CD8-positive, alpha-beta memory T cell (primary cell): ENCODE measurements around the gene TBCD. TPM values are rescaled to one million over a fixed set of nuclear protein-coding genes. Genes with fewer than 3 reads are reported as not detected.

Source experiments
- CTCF ChIA-PET: fragments of 350-600 bp; sonication (Branson Sonifier 250); formaldehyde crosslinking; loops from one replicate; lab custom pipeline; 2021; ENCODE audit warnings: antibody characterized with exemption; lab: Charles Lee
- POLR2A ChIA-PET: fragments of 350-600 bp; sonication (Branson Sonifier 250); formaldehyde crosslinking; loops from one replicate; lab custom pipeline; 2021; ENCODE audit warnings: antibody characterized with exemption; lab: Charles Lee
- DNase-seq, 5 donors: peaks; one replicate each; pipeline versions ENCODE4 v3.0.0 to v3.0.0-alpha.2; 2020 to 2022; ENCODE audit warnings: mixed read lengths in 1 of 5
- H3K27ac ChIP-seq: one replicate; pipeline ENCODE4 v1.7.0; 2013; ENCODE audit warnings: low read depth, mild to moderate bottlenecking, low read length, moderate library complexity
- H3K27me3 ChIP-seq: 2 replicates; pipeline ENCODE4 v1.7.0; 2013; ENCODE audit warnings: low read length, mild to moderate bottlenecking; ENCODE audit not compliant: insufficient read depth, poor library complexity, severe bottlenecking
- H3K36me3 ChIP-seq: 2 replicates; pipeline ENCODE4 v1.7.0; 2013; ENCODE audit warnings: mild to moderate bottlenecking, low read length, moderate library complexity; ENCODE audit not compliant: insufficient read depth
- H3K4me1 ChIP-seq: 2 replicates; pipeline ENCODE4 v1.7.0; 2013; ENCODE audit warnings: mild to moderate bottlenecking, low read length, moderate library complexity; ENCODE audit not compliant: insufficient read depth
- H3K4me3 ChIP-seq: 2 replicates; pipeline ENCODE4 v1.7.0; 2013; ENCODE audit warnings: mild to moderate bottlenecking, low read length
- H3K9me3 ChIP-seq: 2 replicates; pipeline ENCODE4 v1.7.0; 2013; ENCODE audit warnings: mild to moderate bottlenecking, low read length
- H3K27ac Mint-ChIP-seq, 8 donors: one replicate each; pipeline ENCODE4 v1.8.0; 2020 to 2021; ENCODE audit warnings: mixed read lengths in 8 of 8, mild to moderate bottlenecking in 6 of 8, inconsistent platforms in 3 of 8, moderate library complexity in 3 of 8
- H3K27me3 Mint-ChIP-seq, 2 donors: one replicate each; pipeline ENCODE4 v1.8.0; 2020 to 2021; ENCODE audit warnings: mixed read lengths in 2 of 2, mild to moderate bottlenecking in 1 of 2, moderate library complexity in 1 of 2
- H3K36me3 Mint-ChIP-seq, 3 donors: one replicate each; pipeline ENCODE4 v1.8.0; 2020 to 2021; ENCODE audit warnings: mixed read lengths in 3 of 3, inconsistent platforms in 1 of 3, mild to moderate bottlenecking in 1 of 3
- H3K4me1 Mint-ChIP-seq, 3 donors: one replicate each; pipeline ENCODE4 v1.8.0; 2020 to 2021; ENCODE audit warnings: mixed read lengths in 3 of 3, inconsistent platforms in 1 of 3, mild to moderate bottlenecking in 1 of 3
- H3K4me3 Mint-ChIP-seq, 7 donors: one replicate each; pipeline ENCODE4 v1.8.0; 2020 to 2021; ENCODE audit warnings: mixed read lengths in 7 of 7, mild to moderate bottlenecking in 6 of 7, moderate library complexity in 4 of 7, inconsistent platforms in 2 of 7
- H3K9me3 Mint-ChIP-seq, 5 donors: one replicate each; pipeline ENCODE4 v1.8.0; 2020 to 2022; ENCODE audit warnings: mixed read lengths in 5 of 5, mild to moderate bottlenecking in 3 of 5, moderate library complexity in 2 of 5, inconsistent platforms in 1 of 5
- polyA plus RNA-seq: library from polyadenylated mRNA; unstranded; fragments of 300-500 nt; fragmentation: Illumina TruSeq; gene quantifications from one replicate; pipeline ENCODE4 v1.2.3, GENCODE V29; 2021
- total RNA-seq, 2 experiments: library from RNA; stranded (reverse); gene quantifications; one replicate each; pipeline ENCODE4 v1.2.3, GENCODE V29; 2021

TBCD gene
- total and polyA plus RNA-seq, 3 experiments from 2014 or later, result 79.1 to 130 (median 83.7) TPM

GRCh38 chr17:82801377-82801970, 49.6 kb downstream of the TBCD start:
- POLR2A ChIA-PET, result no interaction called here
- peaks cover 0 to 3% (median 0%) of the 10 kb centered on the region in 5 donors for H3K9me3 Mint-ChIP-seq
- H3K4me1 ChIP-seq, result no peaks in the 10 kb centered on the region
- no peaks in the 10 kb centered on the region for H3K9me3 ChIP-seq
- peaks cover 4% of the 10 kb centered on the region for H3K36me3 ChIP-seq
- H3K4me3 Mint-ChIP-seq, result no peak overlapping the region
- H3K27me3 ChIP-seq, result no peaks in the 10 kb centered on the region
- peaks cover 4 to 51% (median 12%) of the 10 kb centered on the region in 3 donors for H3K36me3 Mint-ChIP-seq
- H3K27ac ChIP-seq, result no peak overlapping the region
- CTCF ChIA-PET, result no interaction called here
- H3K4me1 Mint-ChIP-seq, result peaks cover 8 to 18% (median 10%) of the 10 kb centered on the region in 3 donors
- peak overlapping the region in 2 of 8 donors; percentile 23 for H3K27ac Mint-ChIP-seq
- no peak overlapping the region for H3K4me3 ChIP-seq
- no peak for DNase-seq
- no peaks in the 10 kb centered on the region for H3K27me3 Mint-ChIP-seq

GRCh38 chr17:82802075-82802780, 50.4 kb downstream of the TBCD start:
- H3K27ac ChIP-seq, result no peak overlapping the region
- no peaks in the 10 kb centered on the region for H3K4me1 ChIP-seq
- H3K9me3 Mint-ChIP-seq, result peaks cover 0 to 3% (median 0%) of the 10 kb centered on the region in 5 donors
- H3K4me3 ChIP-seq, result no peak overlapping the region
- DNase-seq, result no peak
- POLR2A ChIA-PET, result interaction anchor here (0.6 kb wide), 1 partner anchor 41 kb away, joined by 4 read pairs; no protein-coding TSS in a partner anchor
- peaks cover 8 to 18% (median 10%) of the 10 kb centered on the region in 3 donors for H3K4me1 Mint-ChIP-seq
- H3K36me3 Mint-ChIP-seq, result peaks cover 4 to 53% (median 13%) of the 10 kb centered on the region in 3 donors
- H3K27ac Mint-ChIP-seq, result peak overlapping the region in 3 of 8 donors; percentile 2 to 78 (median 26)
- H3K4me3 Mint-ChIP-seq, result no peak overlapping the region
- H3K27me3 Mint-ChIP-seq, result no peaks in the 10 kb centered on the region
- CTCF ChIA-PET, result interaction anchor here (0.6 kb wide), 1 partner anchor 368 kb away, joined by 3 read pairs; no protein-coding TSS in a partner anchor
- peaks cover 4% of the 10 kb centered on the region for H3K36me3 ChIP-seq
- no peaks in the 10 kb centered on the region for H3K27me3 ChIP-seq
- no peaks in the 10 kb centered on the region for H3K9me3 ChIP-seq

- Histone ChIP-seq H3K36me3 (peaks cover 4% of the 10 kb centered on the region), H3K27ac (no peak overlapping the region), H3K9me3 (no peaks in the 10 kb centered on the region), H3K4me1 (no peaks in the 10 kb centered on the region), H3K27me3 (no peaks in the 10 kb centered on the region), H3K4me3 (no peak overlapping the region)
- CTCF ChIA-PET, result no interaction called here
- Mint-ChIP-seq H3K4me3 (no peak overlapping the region), H3K36me3 (peaks cover 4 to 60% (median 16%) of the 10 kb centered on the region in 3 donors), H3K4me1 (peaks cover 8 to 18% (median 10%) of the 10 kb centered on the region in 3 donors), H3K27me3 (no peaks in the 10 kb centered on the region), H3K9me3 (peaks cover 0 to 3% (median 0%) of the 10 kb centered on the region in 5 donors), H3K27ac (peak overlapping the region in 2 of 8 donors; percentile 9 to 80)
- POLR2A ChIA-PET, result no interaction called here
- no peak for DNase-seq
Observed at GRCh38 chr17:82803185-82803584, 51.3 kb downstream of the TBCD start.

GRCh38 chr17:82803606-82804005, 51.7 kb downstream of the TBCD start:
- no peak overlapping the region for H3K27ac ChIP-seq
- Mint-ChIP-seq H3K4me3 (no peak overlapping the region), H3K27me3 (no peaks in the 10 kb centered on the region), H3K4me1 (peaks cover 8 to 18% (median 10%) of the 10 kb centered on the region in 3 donors), H3K27ac (peak overlapping the region in 1 of 8 donors; percentile 9), H3K9me3 (peaks cover 0 to 3% (median 0%) of the 10 kb centered on the region in 5 donors), H3K36me3 (peaks cover 4 to 59% (median 16%) of the 10 kb centered on the region in 3 donors)
- no peak overlapping the region for H3K4me3 ChIP-seq
- H3K4me1 ChIP-seq, result no peaks in the 10 kb centered on the region
- ChIA-PET POLR2A (no interaction called here), CTCF (no interaction called here)
- no peak for DNase-seq
- H3K27me3 ChIP-seq, result no peaks in the 10 kb centered on the region
- peaks cover 4% of the 10 kb centered on the region for H3K36me3 ChIP-seq
- H3K9me3 ChIP-seq, result no peaks in the 10 kb centered on the region

- peaks cover 8 to 18% (median 10%) of the 10 kb centered on the region in 3 donors for H3K4me1 Mint-ChIP-seq
- Histone ChIP-seq H3K9me3 (no peaks in the 10 kb centered on the region), H3K27ac (no peak overlapping the region), H3K27me3 (no peaks in the 10 kb centered on the region), H3K4me3 (no peak overlapping the region), H3K36me3 (peaks cover 4% of the 10 kb centered on the region), H3K4me1 (no peaks in the 10 kb centered on the region)
- peaks cover 4 to 58% (median 16%) of the 10 kb centered on the region in 3 donors for H3K36me3 Mint-ChIP-seq
- H3K27ac Mint-ChIP-seq, result no peak overlapping the region
- H3K27me3 Mint-ChIP-seq, result no peaks in the 10 kb centered on the region
- H3K4me3 Mint-ChIP-seq, result no peak overlapping the region
- POLR2A ChIA-PET, result no interaction called here
- no peak for DNase-seq
- CTCF ChIA-PET, result no interaction called here
- peaks cover 0 to 3% (median 0%) of the 10 kb centered on the region in 5 donors for H3K9me3 Mint-ChIP-seq
Observed at GRCh38 chr17:82804442-82805191, 52.8 kb downstream of the TBCD start.

- H3K27ac ChIP-seq, result no peak overlapping the region
- no peak overlapping the region for H3K4me3 ChIP-seq
- peaks cover 0 to 3% (median 0%) of the 10 kb centered on the region in 5 donors for H3K9me3 Mint-ChIP-seq
- peaks cover 4% of the 10 kb centered on the region for H3K36me3 ChIP-seq
- no peak overlapping the region for H3K27ac Mint-ChIP-seq
- peaks cover 4 to 58% (median 13%) of the 10 kb centered on the region in 3 donors for H3K36me3 Mint-ChIP-seq
- peaks cover 8 to 18% (median 10%) of the 10 kb centered on the region in 3 donors for H3K4me1 Mint-ChIP-seq
- H3K4me3 Mint-ChIP-seq, result no peak overlapping the region
- no peaks in the 10 kb centered on the region for H3K27me3 ChIP-seq
- H3K9me3 ChIP-seq, result no peaks in the 10 kb centered on the region
- H3K4me1 ChIP-seq, result no peaks in the 10 kb centered on the region
- no peak for DNase-seq
- POLR2A ChIA-PET, result no interaction called here
- no peaks in the 10 kb centered on the region for H3K27me3 Mint-ChIP-seq
- CTCF ChIA-PET, result no interaction called here
Observed at GRCh38 chr17:82805254-82805653, 53.4 kb downstream of the TBCD start.

GRCh38 chr17:82805823-82806222, 54.0 kb downstream of the TBCD start:
- H3K27me3 Mint-ChIP-seq, result no peaks in the 10 kb centered on the region
- no peak overlapping the region for H3K4me3 Mint-ChIP-seq
- Histone ChIP-seq H3K9me3 (no peaks in the 10 kb centered on the region), H3K36me3 (peaks cover 4% of the 10 kb centered on the region), H3K27me3 (no peaks in the 10 kb centered on the region), H3K4me1 (no peaks in the 10 kb centered on the region), H3K4me3 (no peak overlapping the region), H3K27ac (no peak overlapping the region)
- DNase-seq, result no peak
- peaks cover 4 to 58% (median 16%) of the 10 kb centered on the region in 3 donors for H3K36me3 Mint-ChIP-seq
- peaks cover 0 to 3% (median 0%) of the 10 kb centered on the region in 5 donors for H3K9me3 Mint-ChIP-seq
- no peak overlapping the region for H3K27ac Mint-ChIP-seq
- ChIA-PET POLR2A (no interaction called here), CTCF (no interaction called here)
- H3K4me1 Mint-ChIP-seq, result peaks cover 8 to 18% (median 10%) of the 10 kb centered on the region in 3 donors
